IMR-90 (cell line): Measurements from ENCODE around the gene ACTG2. TPM values are rescaled to one million over a fixed set of nuclear protein-coding genes. Genes with fewer than 3 reads are reported as not detected.

Experiments
- ATAC-seq: fragments of 200-7000 bp; cut with Tn5 transposase; 2 replicates; pipeline ENCODE4 v1.9.1; 2020; ENCODE audit warnings: low read depth, mild to moderate bottlenecking, moderate library complexity
- BruUV-seq: library from RNA; stranded (reverse); fragments of 400-500 nt; replicated peaks from 2 replicates; lab custom pipeline; 2021; lab: Mats Ljungman, UMichigan
- CTCF ChIA-PET: fragments of 300-600 bp; formaldehyde crosslinking; extraction: SDS; loops from one replicate; lab custom pipeline; 2021; ENCODE audit warnings: antibody characterized with exemption; lab: Yijun Ruan, JAX
- POLR2A ChIA-PET: fragments of 300-600 bp; sonication (Branson Sonifier 250); formaldehyde crosslinking; loops from one replicate; lab custom pipeline; 2022; ENCODE audit warnings: antibody characterized with exemption; ENCODE audit not compliant: unreplicated experiment; lab: Charles Lee
- DNase-seq: peaks from one replicate; pipeline ENCODE4 v3.0.0; 2013
- H2AFZ ChIP-seq: replicated peaks from 2 replicates; pipeline ENCODE3; 2013; ENCODE audit warnings: low read length, mild to moderate bottlenecking; ENCODE audit not compliant: poor library complexity
- H2AK5ac ChIP-seq: 2 replicates; pipeline ENCODE4 v1.6.1; 2013; ENCODE audit warnings: low read depth, low read length, inconsistent platforms
- H2AK9ac ChIP-seq: replicated peaks from 2 replicates; pipeline ENCODE3; 2013; ENCODE audit warnings: mild to moderate bottlenecking, low read depth, low read length, moderate library complexity; ENCODE audit not compliant: poor library complexity
- H2BK120ac ChIP-seq: 2 replicates; pipeline ENCODE4 v1.6.1; 2013; ENCODE audit warnings: low read depth, low read length, inconsistent platforms
- H2BK15ac ChIP-seq: 3 replicates; pipeline ENCODE4 v1.6.1; 2013; ENCODE audit warnings: low read depth, low read length, inconsistent platforms
- H2BK20ac ChIP-seq: 2 replicates; pipeline ENCODE4 v1.6.1; 2013; ENCODE audit warnings: low read depth, mild to moderate bottlenecking, inconsistent platforms, low read length, moderate library complexity
- H2BK5ac ChIP-seq: 2 replicates; pipeline ENCODE4 v1.6.1; 2013; ENCODE audit warnings: mild to moderate bottlenecking, low read depth, low read length, inconsistent platforms; ENCODE audit not compliant: poor library complexity, severe bottlenecking
- H3K14ac ChIP-seq: replicated peaks from 2 replicates; pipeline ENCODE4 v1.6.1; 2013; ENCODE audit warnings: low read depth, low read length, inconsistent platforms
- H3K18ac ChIP-seq: 2 replicates; pipeline ENCODE4 v1.6.1; 2013; ENCODE audit warnings: low read depth, low read length, control low read depth
- H3K23ac ChIP-seq: 2 replicates; pipeline ENCODE4 v1.6.1; 2013; ENCODE audit warnings: low read depth, low read length, inconsistent platforms
- H3K27ac ChIP-seq: 2 replicates; pipeline ENCODE4 v1.5.1; 2013; ENCODE audit warnings: mild to moderate bottlenecking, control low read depth, low read length; ENCODE audit not compliant: insufficient read depth
- H3K27me3 ChIP-seq: 2 replicates; pipeline ENCODE4 v1.6.1; 2013; ENCODE audit warnings: low read length; ENCODE audit not compliant: control insufficient read depth, insufficient read depth
- H3K36me3 ChIP-seq: 2 replicates; pipeline ENCODE4 v1.6.1; 2013; ENCODE audit warnings: low read length, mixed read lengths; ENCODE audit not compliant: control insufficient read depth, insufficient read depth
- H3K4ac ChIP-seq: 2 replicates; pipeline ENCODE4 v1.6.1; 2013; ENCODE audit warnings: low read depth, low read length, inconsistent platforms
- H3K4me1 ChIP-seq: 2 replicates; pipeline ENCODE4 v1.6.1; 2013; ENCODE audit warnings: low read length, mixed read lengths; ENCODE audit not compliant: control insufficient read depth, insufficient read depth
- H3K4me2 ChIP-seq: 2 replicates; pipeline ENCODE4 v1.6.1; 2013; ENCODE audit warnings: low read depth, mild to moderate bottlenecking, control low read depth, low read length, moderate library complexity
- H3K4me3 ChIP-seq: 2 replicates; pipeline ENCODE4 v1.5.1; 2013; ENCODE audit warnings: low read depth, mild to moderate bottlenecking, control low read depth, low read length, moderate library complexity; ENCODE audit not compliant: insufficient read depth
- H3K56ac ChIP-seq: 2 replicates; pipeline ENCODE4 v1.6.1; 2013; ENCODE audit warnings: low read length, inconsistent platforms; ENCODE audit not compliant: insufficient read depth; ENCODE audit errors: extremely low read depth
- H3K79me1 ChIP-seq, 2 experiments: 2 replicates each; pipeline ENCODE4 v1.6.1; 2013; ENCODE audit warnings: low read length in 2 of 2, inconsistent platforms in 1 of 2, low read depth in 1 of 2
- H3K9ac ChIP-seq: 2 replicates; pipeline ENCODE4 v1.6.1; 2013; ENCODE audit warnings: low read depth, low read length, control low read depth
- H3K9me1 ChIP-seq: 2 replicates; pipeline ENCODE4 v1.6.1; 2013; ENCODE audit warnings: low read length, inconsistent platforms; ENCODE audit not compliant: insufficient read depth
- H3K9me3 ChIP-seq: 2 replicates; pipeline ENCODE4 v1.6.1; 2013; ENCODE audit warnings: low read length; ENCODE audit not compliant: control insufficient read depth, insufficient read depth
- H4K20me1 ChIP-seq: 2 replicates; pipeline ENCODE4 v1.6.1; 2013; ENCODE audit warnings: low read length, inconsistent platforms; ENCODE audit not compliant: insufficient read depth
- H4K5ac ChIP-seq: 2 replicates; pipeline ENCODE4 v1.6.1; 2013; ENCODE audit warnings: mild to moderate bottlenecking, low read depth, low read length, control low read depth
- H4K8ac ChIP-seq, 2 experiments: 2 replicates each; pipeline ENCODE4 v1.6.1; 2013; ENCODE audit warnings: low read depth in 2 of 2, low read length in 2 of 2, control low read depth in 1 of 2, inconsistent platforms in 1 of 2
- H4K91ac ChIP-seq: 2 replicates; pipeline ENCODE4 v1.6.1; 2013; ENCODE audit warnings: low read depth, low read length, inconsistent platforms; ENCODE audit not compliant: insufficient read depth
- FOS ChIP-seq: fragments of 150-350 bp; IDR thresholded peaks from 2 replicates; pipeline ENCODE4 v1.6.1; 2016; ENCODE audit warnings: low read depth, low read length
- WGBS, 2 experiments: methylation state at CpG; one replicate each; pipeline versions ENCODE4 v1.1.5 to v1.1.7; 2013; ENCODE audit warnings: missing lambda C conversion rate in 2 of 2; ENCODE audit not compliant: insufficient read length in 1 of 2; ENCODE audit errors: extremely low coverage in 2 of 2; 5-methylcytosine and 5-hydroxymethylcytosine counted together
- dilution Hi-C: fragments of 300-500 bp; cut with HindIII; formaldehyde crosslinking; loops from one replicate; pipeline ENCODE4 v1.14.3; 2018; ENCODE audit warnings: low sequenced_read_pairs; ENCODE audit not compliant: unreplicated experiment
- in situ Hi-C: fragments of 300-500 bp; cut with MboI; formaldehyde crosslinking; loops from 3 replicates; pipeline ENCODE4 v1.14.3; 2019; ENCODE audit warnings: low sequenced_read_pairs, inconsistent platforms, mixed read lengths
- intact Hi-C: fragments of 100-400 bp; cut with micrococcal nuclease; formaldehyde crosslinking; loops from 2 replicates; pipeline ENCODE4 v1.10.0; 2022
- polyA plus RNA-seq, 3 experiments: library from polyadenylated mRNA; depleted of rRNA; stranded (reverse); fragments of >200 nt; gene quantifications; 2 replicates each; pipeline ENCODE4 v1.2.3, GENCODE V29; 2012; ENCODE audit warnings: low replicate concordance in 1 of 3
- total RNA-seq: library from RNA; depleted of rRNA; stranded (reverse); fragments of >200 nt; gene quantifications from 2 replicates; pipeline ENCODE4 v1.2.3, GENCODE V29; 2012

ACTG2 gene
- total and polyA plus RNA-seq, 2 of the 4 experiments (the other 2 are of a cell fraction) = 523 to 899 TPM

DNA sequence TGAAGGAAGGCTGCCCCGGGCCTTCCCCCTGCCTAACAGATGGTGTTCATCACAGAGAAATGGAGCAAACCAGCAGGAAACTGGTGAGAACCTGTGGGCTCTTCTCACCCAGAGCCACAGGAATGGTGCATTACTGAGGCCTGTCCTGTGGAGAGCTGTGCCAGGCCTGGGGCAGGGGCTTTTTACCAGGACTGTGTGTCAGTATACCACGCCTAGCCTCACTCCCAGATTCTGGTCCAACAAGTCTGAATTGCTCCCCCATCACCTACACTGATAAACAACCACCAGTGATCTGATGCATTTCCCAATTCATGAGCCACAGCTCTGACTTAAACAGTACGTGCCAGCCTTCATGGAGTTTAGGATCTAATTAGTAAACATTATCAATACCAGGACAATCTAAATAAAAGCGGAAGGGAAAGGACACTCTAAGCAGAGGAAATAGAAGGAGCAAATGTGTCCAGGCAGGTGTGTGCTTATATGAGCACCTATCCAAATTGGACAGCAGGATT, 24.9 kb downstream of the ACTG2 start:
- H2AK5ac ChIP-seq = no peak overlapping the region
- H3K9ac ChIP-seq = no peak overlapping the region
- no peak overlapping the region for H4K8ac ChIP-seq
- 40% methylated on average over 1 of the region's 4 CpGs; no CpG with 5 or more reads in 1 of the 2 experiments for WGBS, 2 experiments
- TF ChIP-seq FOS = no peak
- no peak overlapping the region for H3K18ac ChIP-seq
- H3K4me2 ChIP-seq = no peak overlapping the region
- no peak overlapping the region for H2AFZ ChIP-seq
- ChIA-PET CTCF (no interaction called here), POLR2A (no interaction called here)
- BruUV-seq = no TSS peak
- ATAC-seq = no peak
- H3K56ac ChIP-seq = no peak overlapping the region
- no peak overlapping the region for H3K4ac ChIP-seq
- H2AK9ac ChIP-seq = no peak overlapping the region
- no peaks in the 10 kb centered on the region; the same call in 1 of the 2 replicates for H3K9me1 ChIP-seq
- peaks cover 35% of the 10 kb centered on the region for H4K20me1 ChIP-seq
- H3K4me1 ChIP-seq = no peaks in the 10 kb centered on the region
- no peak overlapping the region for H2BK5ac ChIP-seq
- peaks cover 0 to 7% of the 10 kb centered on the region in 2 experiments; a peak in 2 of 4 replicates for H3K79me1 ChIP-seq
- H2BK120ac ChIP-seq = no peak overlapping the region
- intact Hi-C loops (no loop called here), dilution Hi-C loops (no loop called here), in situ Hi-C loops (no loop called here)
- H4K91ac ChIP-seq = no peak overlapping the region
- no peaks in the 10 kb centered on the region for H3K27me3 ChIP-seq
- H3K9me3 ChIP-seq = no peaks in the 10 kb centered on the region
- no peak overlapping the region for H3K23ac ChIP-seq
- H3K36me3 ChIP-seq = peaks cover 58% of the 10 kb centered on the region
- no peak overlapping the region for H3K4me3 ChIP-seq
- no peak overlapping the region for H3K14ac ChIP-seq
- no peak overlapping the region for H2BK20ac ChIP-seq
- no peak overlapping the region for H3K27ac ChIP-seq
- no peak for DNase-seq
- no peak overlapping the region for H4K5ac ChIP-seq
- H2BK15ac ChIP-seq = no peak overlapping the region
